Psoas muscle (tissue), 8 donors: ENCODE measurements around the gene TCEANC. TPM values are rescaled to one million over a fixed set of nuclear protein-coding genes. Genes with fewer than 3 reads are reported as not detected.
A peak's percentile ranks its signal among the peaks of the same experiment; 100 is the strongest.

ENCODE experiments used
- ATAC-seq, 4 donors: fragments of 200-7000 bp; cut with Tn5 transposase; one replicate each; pipeline ENCODE4 v1.9.1; 2020; ENCODE audit warnings: moderate library complexity in 3 of 4, mild to moderate bottlenecking in 2 of 4
- DNase-seq, 2 donors: peaks; one replicate each; pipeline ENCODE4 v3.0.0-alpha.2; 2020
- H3K27ac ChIP-seq: fragments of 200-600 bp; one replicate; pipeline ENCODE4 v1.8.0; 2022
- H3K27me3 ChIP-seq, 3 donors: fragments of 200-600 bp in 1 of 3; one replicate each; pipeline versions ENCODE4 v1.6.1 to v1.8.0; 2013 to 2022; ENCODE audit warnings: low read length in 2 of 3, mild to moderate bottlenecking in 2 of 3, moderate library complexity in 1 of 3; ENCODE audit not compliant: insufficient read depth in 3 of 3
- H3K36me3 ChIP-seq, 2 donors: fragments of 200-600 bp in 1 of 2; one replicate each; pipeline versions ENCODE4 v1.6.1 to v1.8.0; 2013 to 2022; ENCODE audit warnings: low read depth in 1 of 2, mild to moderate bottlenecking in 1 of 2, moderate library complexity in 1 of 2; ENCODE audit not compliant: insufficient read depth in 1 of 2
- H3K4me1 ChIP-seq: fragments of 200-600 bp; one replicate; pipeline ENCODE4 v1.8.0; 2022
- H3K4me3 ChIP-seq: fragments of 200-600 bp; one replicate; pipeline ENCODE4 v1.8.0; 2022; ENCODE audit warnings: mild to moderate bottlenecking
- H3K9me3 ChIP-seq: fragments of 200-600 bp; one replicate; pipeline ENCODE4 v1.8.0; 2022
- WGBS, 3 donors: extraction: QIAGEN DNeasy Blood & Tissue Kit; methylation state at CpG; one replicate each; pipeline versions ENCODE4 v1.1.6 to v1.1.7; 2013; 5-methylcytosine and 5-hydroxymethylcytosine counted together
- intact Hi-C, 2 donors: fragments of 100-400 bp; cut with DNase I; formaldehyde crosslinking; loops; one replicate each; pipeline versions ENCODE4 v1.11.0 to v1.14.2; 2022
- polyA plus RNA-seq, 3 donors: library from polyadenylated mRNA; stranded (reverse); fragments of 200-250 nt; gene quantifications; one replicate each; pipeline ENCODE4 v1.2.3, GENCODE V29; 2013
- total RNA-seq, 4 donors: library from RNA; stranded (reverse); fragmentation: NEBNext Ultra II Directional in 2 of 4; extraction: Animal tissue kit (Norgen Biotek cat#: 25700) in 2 of 4; gene quantifications; one replicate each; pipeline versions ENCODE4 v1.2.1 to v1.2.4, GENCODE V29; 2021 to 2023
- TF ChIP-seq, protein P1 (sequence below): fragments of 200-600 bp; IDR thresholded peaks from one replicate; pipeline ENCODE4 v1.8.0; 2022; ENCODE audit warnings: antibody characterized with exemption
- donor health status: healthy with polysubstance abuse.
- donor health status: DM: no; HTN: no; CAD: no; lungs with moderate emphysema.
- donor health status: Bipolar disorder and iron deficiency.
- donor health status: healthy.
- donor health status: DM: yes; HTN: yes; CAD: no.
- donor health status: DM: no; HTN: no; CAD: no.
- donor health status: DM: no; HTN: no; CAD: no.
- donor health status: DM: yes; HTN: yes; CAD: no.

The TCEANC gene
- total and polyA plus RNA-seq, 7 donors = 0.95 to 5.2 (median 3.5) TPM

DNA sequence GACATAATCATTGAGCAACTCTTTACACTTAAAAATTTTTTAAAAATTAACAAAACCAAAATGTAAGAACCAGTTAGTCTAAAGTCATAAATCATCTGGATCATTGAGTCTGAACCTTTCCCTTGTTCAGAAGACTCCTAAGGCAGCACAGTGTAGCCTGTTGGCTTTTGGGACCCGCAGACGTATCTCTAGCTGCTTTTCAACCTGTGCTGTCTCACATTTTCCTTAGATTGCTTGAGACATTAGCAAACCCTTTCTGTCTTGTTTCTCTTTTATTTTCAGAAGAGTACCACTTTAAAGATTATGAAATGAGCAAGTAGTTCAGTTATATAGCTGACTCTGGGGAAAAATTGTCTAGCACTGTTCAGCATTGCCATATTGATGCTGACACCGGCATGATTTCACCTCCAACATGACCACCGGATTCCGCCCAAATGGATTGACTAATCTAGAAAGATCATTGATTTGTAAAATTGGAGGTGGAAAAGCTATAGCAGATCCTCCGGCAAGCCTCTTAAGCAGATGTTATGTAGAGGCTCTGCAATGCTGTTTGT, 8.9 kb downstream of the TCEANC start:
- Histone ChIP-seq H3K4me1 (no peaks in the 10 kb centered on the region), H3K27ac (no peak overlapping the region), H3K36me3 (peaks cover 0 to 40% of the 10 kb centered on the region in 2 donors), H3K9me3 (no peaks in the 10 kb centered on the region), H3K4me3 (no peak overlapping the region), H3K27me3 (no peaks in the 10 kb centered on the region)
- intact Hi-C loops = loop anchor here (2.0 to 5.0 kb wide), 2 partner anchors 80 to 369 kb away; no protein-coding TSS in a partner anchor
- DNase-seq (no peak), ATAC-seq (no peak)
- TF ChIP-seq, protein P1, sequence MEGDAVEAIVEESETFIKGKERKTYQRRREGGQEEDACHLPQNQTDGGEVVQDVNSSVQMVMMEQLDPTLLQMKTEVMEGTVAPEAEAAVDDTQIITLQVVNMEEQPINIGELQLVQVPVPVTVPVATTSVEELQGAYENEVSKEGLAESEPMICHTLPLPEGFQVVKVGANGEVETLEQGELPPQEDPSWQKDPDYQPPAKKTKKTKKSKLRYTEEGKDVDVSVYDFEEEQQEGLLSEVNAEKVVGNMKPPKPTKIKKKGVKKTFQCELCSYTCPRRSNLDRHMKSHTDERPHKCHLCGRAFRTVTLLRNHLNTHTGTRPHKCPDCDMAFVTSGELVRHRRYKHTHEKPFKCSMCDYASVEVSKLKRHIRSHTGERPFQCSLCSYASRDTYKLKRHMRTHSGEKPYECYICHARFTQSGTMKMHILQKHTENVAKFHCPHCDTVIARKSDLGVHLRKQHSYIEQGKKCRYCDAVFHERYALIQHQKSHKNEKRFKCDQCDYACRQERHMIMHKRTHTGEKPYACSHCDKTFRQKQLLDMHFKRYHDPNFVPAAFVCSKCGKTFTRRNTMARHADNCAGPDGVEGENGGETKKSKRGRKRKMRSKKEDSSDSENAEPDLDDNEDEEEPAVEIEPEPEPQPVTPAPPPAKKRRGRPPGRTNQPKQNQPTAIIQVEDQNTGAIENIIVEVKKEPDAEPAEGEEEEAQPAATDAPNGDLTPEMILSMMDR = no peak
- 85 to 93% (median 90%) methylated on average over 6 of the region's 6 CpGs for WGBS, 3 donors

DNA sequence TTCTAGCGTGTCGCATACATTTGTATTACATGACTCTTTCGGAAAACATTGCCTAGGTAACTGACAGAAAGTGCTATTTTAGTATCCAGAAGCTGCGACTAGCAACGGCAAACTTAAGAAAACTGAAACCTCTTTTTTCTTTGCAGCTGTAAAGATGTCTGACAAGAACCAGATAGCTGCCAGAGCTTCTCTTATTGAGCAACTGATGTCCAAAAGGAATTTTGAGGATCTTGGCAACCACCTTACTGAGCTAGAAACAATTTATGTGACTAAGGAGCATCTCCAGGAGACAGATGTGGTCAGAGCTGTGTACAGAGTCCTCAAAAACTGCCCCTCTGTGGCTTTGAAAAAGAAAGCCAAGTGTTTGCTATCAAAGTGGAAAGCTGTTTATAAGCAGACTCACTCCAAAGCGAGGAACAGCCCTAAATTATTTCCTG, 9.4 kb downstream of the TCEANC start:
- intact Hi-C loops = loop anchor here in 1 of 2 donors (5.0 kb wide), 1 partner anchor 80 kb away; no protein-coding TSS in a partner anchor
- no peaks in the 10 kb centered on the region for H3K4me1 ChIP-seq

DNA sequence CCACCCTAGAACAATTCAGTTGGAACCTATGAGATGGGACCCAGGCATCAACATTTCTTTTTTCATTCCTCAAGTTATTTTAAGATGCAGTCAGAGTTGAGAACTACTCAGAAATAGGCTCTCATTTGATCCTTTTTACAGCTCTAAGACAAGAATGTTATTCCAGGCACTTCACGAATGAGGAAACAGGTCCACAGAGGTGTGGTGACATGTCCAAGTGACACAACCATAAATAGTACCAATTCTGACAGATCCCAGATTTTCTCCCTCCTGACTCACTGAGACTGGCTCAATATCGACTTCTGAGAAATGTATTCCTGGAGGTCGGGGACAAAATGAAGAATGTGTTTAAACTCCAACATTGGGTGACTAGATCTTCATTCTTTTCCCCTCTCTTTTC, 11.1 kb downstream of the TCEANC start:
- H3K4me3 ChIP-seq = no peak overlapping the region
- H3K27me3 ChIP-seq = no peaks in the 10 kb centered on the region
- intact Hi-C loops = loop anchor here in 1 of 2 donors (5.0 kb wide), 1 partner anchor 78 kb away; no protein-coding TSS in a partner anchor
- TF ChIP-seq, protein P1 = no peak
- H3K27ac ChIP-seq = no peak overlapping the region
- peaks cover 0 to 39% of the 10 kb centered on the region in 2 donors for H3K36me3 ChIP-seq
- no peak for DNase-seq
- H3K4me1 ChIP-seq = no peaks in the 10 kb centered on the region
- no peaks in the 10 kb centered on the region for H3K9me3 ChIP-seq
- ATAC-seq = no peak
- WGBS, 3 donors = 50 to 60% (median 60%) methylated on average over 3 of the region's 3 CpGs

More for the DNA sequence above, 9.4 kb downstream of the TCEANC start:
- TF ChIP-seq, protein P1 = no peak
- DNase-seq = no peak
- Histone ChIP-seq H3K36me3 (peaks cover 0 to 39% of the 10 kb centered on the region in 2 donors), H3K9me3 (no peaks in the 10 kb centered on the region), H3K27ac (no peak overlapping the region), H3K27me3 (no peaks in the 10 kb centered on the region), H3K4me3 (no peak overlapping the region)
- peak in 1 of 4 donors; percentile 46 for ATAC-seq
- WGBS, 3 donors = 67 to 81% (median 74%) methylated on average over 6 of the region's 6 CpGs

DNA sequence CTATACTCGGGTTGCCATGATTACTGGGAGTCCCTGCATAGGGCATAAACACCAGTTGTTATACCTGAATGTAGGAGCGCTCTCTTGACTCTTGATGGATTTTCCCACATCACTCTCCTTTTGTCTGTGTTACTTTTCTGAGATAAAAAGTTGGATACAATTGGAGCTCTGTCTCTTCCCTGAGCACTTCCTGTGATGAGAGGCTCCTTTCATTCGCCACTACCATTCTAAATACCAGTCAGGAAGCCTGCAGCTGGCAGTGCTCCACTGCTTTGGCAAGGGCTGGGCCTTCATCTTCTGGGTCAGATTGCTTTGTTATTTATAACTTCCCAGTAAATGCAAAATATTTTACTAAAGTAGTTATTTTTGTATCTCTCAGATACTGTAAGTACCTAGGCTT, 13.9 kb downstream of the TCEANC start:
- Histone ChIP-seq H3K36me3 (peaks cover 0 to 27% of the 10 kb centered on the region in 2 donors), H3K27me3 (no peaks in the 10 kb centered on the region), H3K9me3 (no peaks in the 10 kb centered on the region), H3K4me3 (no peak overlapping the region), H3K4me1 (no peaks in the 10 kb centered on the region), H3K27ac (no peak overlapping the region)
- TF ChIP-seq, protein P1 = no peak
- DNase-seq (no peak), ATAC-seq (no peak)
- intact Hi-C loops = no loop called here
- 77 to 87% (median 83%) methylated on average over 3 of the region's 3 CpGs for WGBS, 3 donors

DNA sequence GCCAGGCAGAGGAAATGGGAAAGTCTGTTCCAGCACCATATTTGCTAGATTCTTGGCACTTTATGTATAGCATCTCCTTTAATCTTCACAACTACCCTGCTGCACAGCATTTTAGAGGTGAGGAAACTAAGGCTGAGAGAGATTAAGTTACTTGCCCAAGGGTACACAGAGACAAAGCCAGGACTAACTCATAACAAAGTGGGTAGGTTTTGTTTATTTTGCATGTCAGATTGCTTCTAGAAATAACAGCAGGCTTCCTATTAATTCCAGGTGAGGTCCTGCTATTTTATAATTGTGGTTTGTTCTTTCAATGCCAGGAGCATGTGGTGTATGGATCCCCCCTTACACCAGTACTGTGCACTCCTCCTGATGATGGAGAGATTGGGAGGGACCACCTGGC, 15.0 kb downstream of the TCEANC start:
- Histone ChIP-seq H3K36me3 (peaks cover 0 to 17% of the 10 kb centered on the region in 2 donors), H3K4me1 (no peaks in the 10 kb centered on the region), H3K27ac (no peak overlapping the region), H3K27me3 (no peaks in the 10 kb centered on the region), H3K9me3 (no peaks in the 10 kb centered on the region), H3K4me3 (no peak overlapping the region)
- TF ChIP-seq, protein P1 = no peak
- DNase-seq (no peak), ATAC-seq (no peak)
- intact Hi-C loops = no loop called here
